Right ventricle myocardium superior (tissue), 1 donor: ENCODE measurements around the gene TMEM202. TPM values are rescaled to one million over a fixed set of nuclear protein-coding genes. Genes with fewer than 3 reads are reported as not detected.
"Not testable (repeated sequence)": the region's sequence is repeated elsewhere in the genome, so short reads cannot be mapped to it uniquely, and the experiment has no call there.

Source experiments
- ATAC-seq: fragments of 200-7000 bp; cut with Tn5 transposase; one replicate; pipeline ENCODE4 v1.9.1; 2020; ENCODE audit warnings: mild to moderate bottlenecking; ENCODE audit not compliant: poor library complexity
- DNase-seq: peaks from one replicate; pipeline ENCODE4 v3.0.0-alpha.2; 2020
- intact Hi-C: fragments of 100-400 bp; cut with DNase I; formaldehyde crosslinking; loops from one replicate; pipeline ENCODE4 v1.11.2; 2022
- long read RNA-seq: library from polyadenylated mRNA; unstranded; transcript quantifications from one replicate; pipeline ENCODE4 v2.0.0, GENCODE V29; 2021
- total RNA-seq: library from RNA; stranded (reverse); fragmentation: NEBNext Ultra II Directional; extraction: Animal tissue kit (Norgen Biotek cat#: 25700); gene quantifications from one replicate; pipeline ENCODE4 v1.2.1, GENCODE V29; 2021
- donor health status: DM: no; HTN: yes; CAD: no; lungs with severe emphysema.

TMEM202 gene, protein sequence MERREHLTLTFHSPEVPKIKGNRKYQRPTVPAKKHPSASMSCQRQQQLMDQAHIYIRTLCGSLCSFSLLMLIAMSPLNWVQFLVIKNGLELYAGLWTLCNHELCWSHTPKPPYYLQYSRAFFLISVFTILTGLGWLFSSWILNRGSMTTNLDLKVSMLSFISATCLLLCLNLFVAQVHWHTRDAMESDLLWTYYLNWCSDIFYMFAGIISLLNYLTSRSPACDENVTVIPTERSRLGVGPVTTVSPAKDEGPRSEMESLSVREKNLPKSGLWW
- not detected for total RNA-seq
- long read RNA-seq, result 0 reads

- no peak for ATAC-seq
- intact Hi-C loops, result no loop called here
- DNase-seq, result no peak
These were observed at the start of gene TMEM202 for GRCh38 chr15:72397796-72398588. Gene TMEM202 (plus strand): TSS chr15:72398305. CDS start chr15:72398327, 22 bp downstream.

- DNase-seq, result no peak
- intact Hi-C loops, result no loop called here
- no peak for ATAC-seq
These were observed 44.8 kb upstream of the TMEM202 start for GRCh38 chr15:72353266-72353665.

DNA sequence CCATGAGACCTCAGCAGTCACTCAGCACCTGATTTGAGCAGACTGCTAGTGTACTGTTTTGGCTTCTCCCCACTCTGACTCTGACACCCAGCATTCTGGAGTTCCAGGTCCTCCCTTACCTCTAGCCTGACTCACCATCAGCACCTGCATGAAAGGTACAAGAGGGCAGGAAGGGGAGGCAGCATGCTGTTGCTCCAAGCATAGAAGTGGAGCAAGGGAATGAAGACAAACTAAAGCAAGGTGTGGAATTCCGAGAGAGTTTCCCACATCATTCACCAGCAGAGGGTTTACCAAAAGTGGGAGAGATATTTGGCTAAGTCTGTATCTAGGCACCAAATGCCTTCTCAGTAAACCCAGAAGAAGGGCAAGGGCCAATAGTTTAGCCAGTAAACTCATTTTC, 43.6 kb upstream of the TMEM202 start:
- intact Hi-C loops, result no loop called here
- ATAC-seq (no peak), DNase-seq (no peak)

DNA sequence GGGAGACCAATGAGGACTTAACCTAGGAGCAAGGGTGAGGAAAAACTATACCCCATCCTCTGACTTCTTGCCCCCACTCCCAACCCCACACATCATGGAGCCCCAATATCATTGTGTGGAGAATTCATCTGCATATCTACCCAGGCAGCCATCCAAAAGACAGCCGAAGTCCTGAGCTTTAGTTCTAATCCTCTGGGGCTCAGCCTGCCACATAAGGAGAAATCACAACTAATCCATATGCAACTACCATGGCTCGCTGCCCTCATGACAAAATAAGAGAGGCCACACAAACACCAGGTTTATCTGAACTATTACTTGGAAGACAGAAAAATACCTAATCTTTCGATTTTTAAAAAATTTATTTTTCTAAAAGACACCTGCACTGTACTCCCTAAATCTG, 40.0 kb upstream of the TMEM202 start:
- intact Hi-C loops, result no loop called here
- ATAC-seq (no peak), DNase-seq (no peak)

DNA sequence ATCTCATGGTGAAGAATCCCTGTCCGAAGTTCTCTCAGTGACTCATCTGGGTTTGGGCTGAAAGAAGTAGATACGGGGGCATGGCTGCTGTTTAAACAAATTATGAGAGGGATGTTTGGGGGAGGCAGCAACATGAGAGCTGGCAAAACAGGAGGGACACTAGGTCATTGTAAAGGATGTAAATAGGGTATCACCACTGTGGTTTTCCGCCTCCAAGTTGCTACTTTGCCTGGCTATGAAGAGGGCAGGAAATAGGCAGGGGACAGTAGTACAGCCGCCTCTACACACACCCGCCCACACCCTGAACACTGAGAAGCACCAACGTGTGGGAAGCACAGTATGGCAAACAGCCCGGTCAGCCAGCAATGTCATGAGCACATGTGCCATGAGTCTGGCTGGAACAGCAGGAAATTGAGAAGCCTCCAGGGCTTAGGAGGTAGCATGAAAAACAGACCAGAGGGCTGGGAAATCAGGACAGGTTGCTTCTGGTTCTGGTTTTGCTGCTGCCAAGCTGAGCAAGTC, 39.4 kb upstream of the TMEM202 start:
- peak; percentile 77 for ATAC-seq
- intact Hi-C loops, result no loop called here

DNA sequence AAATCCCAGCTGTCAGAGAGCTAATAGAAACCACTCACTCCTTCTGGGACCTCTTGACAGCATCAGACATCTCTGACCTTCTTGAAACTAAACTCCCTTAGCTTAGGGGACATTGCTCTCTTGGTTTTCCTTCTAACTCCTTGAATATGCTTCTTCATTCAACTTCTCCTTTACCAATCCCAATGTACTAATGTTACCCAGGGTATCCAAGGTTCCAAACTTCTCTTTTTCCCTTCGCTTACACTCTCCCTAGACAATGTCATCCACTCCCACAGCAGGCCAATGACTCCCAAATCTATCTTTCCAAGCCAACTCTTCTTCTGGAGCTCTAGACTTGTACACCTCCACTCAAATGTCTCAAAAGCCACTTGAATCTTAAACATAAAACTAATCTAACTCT, 36.9 kb upstream of the TMEM202 start:
- ATAC-seq (no peak), DNase-seq (no peak)
- intact Hi-C loops, result no loop called here

More for the DNA sequence above, 39.4 kb upstream of the TMEM202 start:
- DNase-seq, result peak; percentile 78

GRCh38 chr15:72365844-72366243, 32.3 kb upstream of the TMEM202 start:
- no peak for DNase-seq
- intact Hi-C loops, result no loop called here
- peak; percentile 55 for ATAC-seq

GRCh38 chr15:72368325-72368724, 29.8 kb upstream of the TMEM202 start:
- DNase-seq (no peak), ATAC-seq (peak; percentile 34)
- intact Hi-C loops, result no loop called here

- intact Hi-C loops, result no loop called here
- peak; percentile 66 for DNase-seq
- peak; percentile 80 for ATAC-seq
These were observed 29.2 kb upstream of the TMEM202 start for GRCh38 chr15:72368899-72369298.

- DNase-seq (no peak), ATAC-seq (no peak)
- intact Hi-C loops, result no loop called here
These were observed 28.1 kb upstream of the TMEM202 start for GRCh38 chr15:72369964-72370363.

- DNase-seq (no peak), ATAC-seq (no peak)
- intact Hi-C loops, result no loop called here
These were observed 25.7 kb upstream of the TMEM202 start for GRCh38 chr15:72372361-72372760.

DNA sequence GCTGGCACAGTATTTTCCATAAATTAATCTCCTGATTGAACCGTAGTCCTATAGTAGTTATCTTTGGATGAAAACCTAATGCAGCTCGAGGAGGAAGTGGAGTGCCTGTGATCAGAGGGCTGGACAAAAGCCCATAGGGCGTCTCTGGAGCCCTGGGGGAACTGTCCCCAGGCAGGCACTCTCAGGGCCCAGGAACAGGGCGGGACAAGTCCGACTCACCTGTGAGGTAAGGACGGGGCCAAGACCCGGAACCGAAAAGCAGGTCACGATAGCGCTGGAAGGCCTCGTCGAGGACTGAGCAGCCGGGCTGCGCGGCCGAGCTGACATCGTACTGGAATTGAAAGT, 22.6 kb upstream of the TMEM202 start:
- no peak for DNase-seq
- intact Hi-C loops, result no loop called here

GRCh38 chr15:72375846-72376581, 22.1 kb upstream of the TMEM202 start, which contains the start of gene HEXA:
Gene HEXA (minus strand): TSS chr15:72376014. CDS start chr15:72375972, 42 bp downstream.
- ATAC-seq (peak; percentile 98), DNase-seq (peak; percentile 98)
- intact Hi-C loops, result no loop called here

More for the DNA sequence above, 22.6 kb upstream of the TMEM202 start:
- peak; percentile 66 for ATAC-seq

- no peak for ATAC-seq
- intact Hi-C loops, result no loop called here
- no peak for DNase-seq
These were observed 20.8 kb upstream of the TMEM202 start for GRCh38 chr15:72377331-72377730.

GRCh38 chr15:72379106-72379505, 19.0 kb upstream of the TMEM202 start:
- ATAC-seq, DNase-seq, intact Hi-C loops: not testable (repeated sequence)

DNA sequence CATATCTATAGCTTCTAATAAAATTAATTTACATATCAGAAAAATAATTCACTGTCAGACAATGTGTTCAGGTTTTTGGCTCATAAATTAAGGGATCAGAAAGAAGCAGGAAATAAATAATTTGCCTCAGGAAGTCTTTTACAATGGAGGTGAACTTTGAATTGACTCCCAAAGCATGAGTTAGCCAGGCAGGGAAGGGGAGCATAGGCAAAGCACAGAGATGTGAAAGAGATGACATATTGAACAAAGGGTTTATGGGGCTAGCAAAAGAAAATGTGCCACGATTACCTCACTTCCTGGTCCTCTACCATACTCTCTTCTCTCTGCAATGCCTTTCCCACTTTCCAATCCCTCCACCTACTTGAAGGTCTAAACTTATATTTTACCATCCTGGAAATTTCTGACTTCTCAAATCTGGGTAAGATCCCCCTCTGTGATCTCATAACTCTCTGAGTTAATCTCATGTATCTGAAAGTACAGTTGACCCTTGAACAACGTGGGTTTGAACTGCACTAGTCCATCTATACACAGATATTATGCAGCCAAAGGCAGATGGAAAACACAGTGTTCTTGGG, 18.2 kb upstream of the TMEM202 start:
- DNase-seq (no peak), ATAC-seq (no peak)
- intact Hi-C loops, result no loop called here

DNA sequence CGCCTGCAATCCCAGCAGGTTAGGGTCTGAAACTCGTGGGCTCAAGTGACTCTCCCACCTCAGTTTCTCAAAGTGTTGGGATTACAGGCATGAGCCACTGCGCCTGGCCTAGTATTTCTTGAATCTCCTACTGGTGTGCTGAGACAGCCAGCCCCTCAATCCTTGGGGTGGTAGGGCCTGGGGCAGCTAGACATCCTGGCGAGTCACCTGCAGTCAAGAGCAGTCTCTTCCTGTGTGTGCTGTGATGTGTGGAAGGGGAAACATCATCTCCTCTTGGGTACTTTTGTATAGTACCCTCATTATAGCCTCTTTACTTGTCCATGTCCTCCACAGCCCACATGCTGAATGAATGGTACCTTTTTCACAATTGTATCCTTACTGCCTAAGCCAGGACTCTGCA, 17.4 kb upstream of the TMEM202 start:
- no peak for ATAC-seq
- intact Hi-C loops, result no loop called here
- DNase-seq, result no peak

- no peak for DNase-seq
- ATAC-seq, result no peak
- intact Hi-C loops, result no loop called here
These were observed 16.0 kb upstream of the TMEM202 start for GRCh38 chr15:72382146-72382545.

DNA sequence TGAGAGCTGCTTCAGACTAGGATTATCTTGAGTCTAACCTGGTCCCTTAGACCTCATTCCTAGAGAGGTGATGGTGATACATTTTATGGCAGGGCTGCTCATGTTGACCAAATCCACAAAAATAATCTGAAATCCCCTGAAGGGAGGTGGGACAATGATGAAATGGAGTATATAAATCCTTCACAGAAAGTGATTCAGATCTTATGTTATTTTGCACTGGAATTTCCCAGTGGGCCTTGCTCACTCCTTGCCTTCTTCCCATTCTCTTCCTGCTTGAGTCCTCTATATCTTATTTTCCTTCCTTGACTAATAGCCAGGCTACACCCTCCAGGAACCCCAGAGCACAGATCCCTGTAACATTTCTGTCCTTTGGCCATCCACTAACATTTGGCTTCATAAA, 10.4 kb upstream of the TMEM202 start:
- ATAC-seq (no peak), DNase-seq (no peak)
- intact Hi-C loops, result no loop called here
